Measurements from ENCODE around the gene SLC13A5. TPM values are rescaled to one million over a fixed set of nuclear protein-coding genes. Genes with fewer than 3 reads are reported as not detected.

SLC13A5 gene
- total RNA-seq, 1 experiment from 2014 or later: 0.07 TPM

GRCh38 chr17:6639586-6640535 lies 73.3 kb downstream of the SLC13A5 start:
- ChIA-PET POLR2A (no interaction called here), RAD21 (ENCODE audit: low non-redundant PET in 1 of 2, low total read pairs in 2 of 2, uncharacterized antibody in 2 of 2, unreplicated experiment in 2 of 2) (no interaction called here), CTCF (interaction anchor here (1.2 kb wide), 1 partner anchor 271 kb away, joined by 3 read pairs; no protein-coding TSS in a partner anchor)
- Histone ChIP-seq H3K27me3 (ENCODE audit: insufficient read depth, low read length) (no peaks in the 10 kb centered on the region), H3K9me2 (ENCODE audit: insufficient read depth) (no peaks in the 10 kb centered on the region), H3K9me3 (ENCODE audit: control insufficient read depth in 1 of 2, insufficient read depth in 1 of 2, low read depth in 1 of 2, low read length in 2 of 2) (no peaks in the 10 kb centered on the region), H3K27ac (ENCODE audit: low read depth, low read length) (peak overlapping the region; percentile 94), H3K79me2 (ENCODE audit: insufficient read depth, low read length) (peaks cover 57% of the 10 kb centered on the region), H2AFZ (ENCODE audit: low read depth, low read length, poor library complexity, severe bottlenecking) (no peak overlapping the region), H3K36me3 (ENCODE audit: control insufficient read depth in 1 of 2, insufficient read depth in 2 of 2, low read length in 2 of 2) (peaks cover 11 to 20% of the 10 kb centered on the region in 2 experiments; a peak in 3 of 4 replicates), H4K20me1 (ENCODE audit: insufficient read depth) (no peaks in the 10 kb centered on the region), H3K9ac (ENCODE audit: low read length) (peak overlapping the region; percentile 84), H3K4me3 (replicated peaks in 1 of 2; ENCODE audit: low read depth in 1 of 2, low read length in 2 of 2) (peak overlapping the region; percentile 79 to 88), H3K4me1 (ENCODE audit: control insufficient read depth in 1 of 2, insufficient read depth in 2 of 2, low read length in 2 of 2) (peaks cover 13 to 29% of the 10 kb centered on the region in 2 experiments; a peak in 3 of 4 replicates), H3K4me2 (ENCODE audit: low read length) (peak overlapping the region; percentile 85)
- no peak for TF ChIP-seq POLR2A (IDR thresholded peaks at IDR 0.05; ENCODE audit: borderline replicate concordance, extremely low read depth, insufficient read depth, insufficient read length)
- TF ChIP-seq POLR2AphosphoS5 (IDR thresholded peaks at IDR 0.05; ENCODE audit: low read depth, low read length): no peak
- TF ChIP-seq, protein P1, sequence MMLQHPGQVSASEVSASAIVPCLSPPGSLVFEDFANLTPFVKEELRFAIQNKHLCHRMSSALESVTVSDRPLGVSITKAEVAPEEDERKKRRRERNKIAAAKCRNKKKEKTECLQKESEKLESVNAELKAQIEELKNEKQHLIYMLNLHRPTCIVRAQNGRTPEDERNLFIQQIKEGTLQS (IDR thresholded peaks at IDR 0.05): no peak
- no peak for TF ChIP-seq JUND (IDR thresholded peaks at IDR 0.05)
- no peak for TF ChIP-seq SRF (IDR thresholded peaks at IDR 0.05; ENCODE audit: low read depth)
- no peak for TF ChIP-seq FOSL1 (IDR thresholded peaks at IDR 0.05; ENCODE audit: low read depth)
- no peak for TF ChIP-seq EZH2 (IDR thresholded peaks at IDR 0.05)
- TF ChIP-seq YY1 (IDR thresholded peaks at IDR 0.05; ENCODE audit: extremely low read depth, insufficient replicate concordance, low read depth, low read length): no peak
- TF ChIP-seq RAD21 (IDR thresholded peaks at IDR 0.05; ENCODE audit: low read depth): no peak
- no peak for TF ChIP-seq ZFX (IDR thresholded peaks at IDR 0.05)
- intact Hi-C loops (cut with micrococcal nuclease): loop anchor here (2.0 to 10.0 kb wide), 2 partner anchors 167 to 1055 kb away; partner anchors contain the start of gene NLRP1
- DNase-seq (ENCODE audit: low read depth, low spot score) (no peak), ATAC-seq (peak; percentile 34)
- BruUV-seq (replicated peaks): no TSS peak
